NOMO-1 treated with dmso at 0.1 percent for 144 hours (cell line): ENCODE measurements around the gene DTWD1.
"Not testable (repeated sequence)": the region's sequence is repeated elsewhere in the genome, so short reads cannot be mapped to it uniquely, and the experiment has no call there.

Experiments
- DNase-seq: peaks from one replicate; lab custom pipeline; 2025; ENCODE audit not compliant: unreplicated experiment; lab: John Stamatoyannopoulos, UW

Gene DTWD1

DNA sequence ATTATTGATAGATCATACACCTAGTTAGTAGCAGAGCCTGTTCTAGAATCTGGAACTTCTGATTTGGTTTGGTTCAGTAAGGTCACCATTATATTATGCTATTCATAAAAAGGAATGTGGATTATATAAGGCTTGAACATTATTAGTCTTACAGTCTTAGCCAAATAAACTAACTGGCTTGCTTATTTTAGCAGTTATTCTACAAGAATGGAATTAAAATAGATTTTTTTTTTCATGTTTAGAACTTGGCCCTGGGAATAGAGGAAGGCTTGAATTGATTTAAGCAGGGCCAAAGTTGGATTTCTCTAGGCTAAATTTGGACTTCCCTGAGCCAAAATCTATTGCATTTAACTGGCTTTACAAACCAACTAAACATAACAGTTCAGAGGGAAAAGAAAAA is 24.4 kb downstream of the DTWD1 start:
- no peak for DNase-seq

DNA sequence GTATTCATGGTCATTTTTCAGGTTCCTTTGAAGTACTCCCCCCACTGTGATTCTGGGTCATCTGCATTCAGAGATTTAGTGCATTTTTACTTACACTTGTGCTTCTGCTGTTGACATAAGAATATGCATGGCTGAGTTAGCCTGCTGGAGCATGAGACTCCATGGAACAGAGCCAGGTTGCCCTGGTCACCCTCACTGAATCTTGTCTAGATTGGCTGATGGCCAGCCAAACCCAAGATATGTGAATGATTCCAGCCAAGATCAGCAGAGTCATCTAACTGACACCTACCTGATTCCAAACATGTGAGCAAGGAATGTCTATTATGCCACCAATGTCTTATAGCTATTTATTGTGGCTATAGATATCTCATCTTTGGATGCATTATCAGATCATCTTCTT is 25.1 kb downstream of the DTWD1 start:
- DNase-seq, result no peak

DNA sequence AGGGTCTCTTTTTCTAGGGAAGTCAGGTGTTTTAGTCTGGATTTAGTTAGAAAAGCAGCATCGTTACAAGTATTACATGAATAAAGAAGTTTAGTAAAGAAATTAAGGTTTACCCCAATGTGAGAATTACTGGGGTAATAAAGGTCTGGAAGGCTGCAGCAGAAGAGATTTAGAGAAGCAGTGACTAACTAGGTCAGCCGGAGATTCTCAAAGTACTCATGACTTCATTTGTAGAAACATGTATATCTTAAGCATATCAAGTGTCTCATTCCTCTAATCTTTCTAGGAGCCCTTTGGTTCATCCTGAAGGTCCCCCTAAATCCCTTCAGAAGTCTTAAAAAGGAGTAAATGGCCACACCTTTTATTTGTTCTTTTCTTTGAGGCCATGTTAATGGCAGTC is 26.0 kb downstream of the DTWD1 start:
- DNase-seq, result no peak

DNA sequence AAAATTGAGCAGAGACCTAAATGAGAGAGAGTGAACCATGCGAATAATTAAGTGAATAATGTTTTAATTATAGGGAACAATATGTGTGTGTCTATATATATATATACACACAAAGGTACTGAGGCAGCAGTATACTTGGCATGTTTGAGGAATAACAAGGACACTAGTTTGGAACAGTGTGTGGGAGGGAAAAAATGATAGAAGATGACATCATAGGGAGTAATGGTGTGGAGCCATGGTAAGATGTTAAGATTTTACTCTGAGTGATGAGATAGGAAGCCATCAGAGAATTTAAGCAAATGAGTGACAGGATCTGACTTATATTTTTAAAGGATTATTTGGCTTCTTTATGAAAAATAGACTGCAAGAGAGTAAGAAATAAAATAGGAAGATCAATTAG is 29.1 kb downstream of the DTWD1 start:
- no peak for DNase-seq

DNA sequence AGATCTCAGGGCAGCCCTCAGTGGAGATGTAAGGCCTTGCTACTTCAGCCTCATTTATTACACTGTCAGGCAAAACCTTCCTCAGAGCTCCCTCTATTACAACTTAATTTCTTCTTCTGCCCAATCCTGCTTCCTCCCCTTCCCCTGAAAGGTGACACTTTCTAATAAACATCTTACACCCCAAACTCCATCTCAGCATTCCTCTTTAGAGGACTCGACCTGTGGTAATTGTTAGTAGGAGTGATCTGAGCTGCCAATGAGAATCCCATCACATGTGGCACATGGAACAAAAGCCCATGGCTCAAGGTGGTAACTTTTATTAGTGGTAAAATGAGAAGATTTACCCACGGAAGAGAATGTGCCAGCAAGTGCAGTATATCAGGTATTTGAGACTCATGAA is 29.8 kb downstream of the DTWD1 start:
- DNase-seq, result no peak

DNA sequence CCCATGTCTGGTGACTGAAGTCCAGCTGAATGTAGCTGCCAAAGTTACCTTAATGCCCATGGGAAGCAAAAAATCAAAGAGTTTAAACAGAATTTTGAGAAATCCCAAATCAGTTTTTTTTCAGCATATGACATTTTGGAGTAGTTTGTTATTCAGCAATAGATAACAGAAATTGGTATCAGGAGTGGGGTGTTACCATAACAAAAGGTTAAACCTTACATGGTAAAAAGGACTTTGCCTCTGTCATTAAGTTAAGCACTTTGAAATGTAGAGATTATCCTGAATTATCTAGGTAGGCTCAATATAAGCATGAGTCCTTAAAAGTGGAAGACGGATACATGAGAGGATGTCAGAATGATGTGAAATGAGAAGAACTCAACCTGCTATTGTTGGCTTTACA is 32.1 kb downstream of the DTWD1 start:
- DNase-seq, result no peak

DNA sequence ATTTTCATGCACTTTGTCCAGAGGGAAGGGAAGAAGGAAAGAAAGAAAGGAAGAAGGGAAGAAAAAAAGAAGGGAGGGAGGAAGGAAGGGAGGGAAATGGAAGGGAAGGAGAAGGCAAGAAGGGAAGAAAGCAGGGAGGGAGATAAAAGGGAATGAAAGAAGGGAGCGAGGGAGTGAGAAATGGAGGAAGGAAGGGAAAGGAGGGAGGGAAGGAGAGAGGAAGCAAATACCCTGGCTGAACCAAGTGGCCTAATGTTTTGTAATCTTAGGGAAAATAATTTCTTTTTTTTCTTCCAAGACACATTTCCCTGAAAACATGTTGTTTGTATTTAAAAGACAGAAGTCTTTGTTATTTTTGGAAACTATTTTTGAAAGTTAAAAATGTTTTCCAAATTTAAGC is 35.9 kb downstream of the DTWD1 start:
- no peak for DNase-seq

DNA sequence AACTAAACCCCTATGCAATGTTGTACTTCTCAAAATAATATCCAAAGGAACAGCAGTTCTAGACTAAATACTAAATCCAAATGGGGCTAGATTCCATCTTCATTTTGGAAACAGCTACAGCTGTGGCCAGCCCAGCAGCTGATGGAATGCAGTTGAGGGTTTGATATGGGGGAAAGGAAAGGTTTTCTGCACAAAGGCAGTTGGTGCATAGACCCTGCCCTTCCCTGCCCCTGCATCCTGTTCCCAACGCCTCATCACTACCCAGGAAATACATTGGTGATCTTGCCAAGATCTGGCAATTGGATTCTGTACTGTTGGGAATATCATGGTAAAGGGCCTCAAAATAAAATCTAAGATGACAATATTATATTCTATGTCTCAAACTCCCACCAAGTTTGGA is 43.9 kb downstream of the DTWD1 start:
- no peak for DNase-seq

DNA sequence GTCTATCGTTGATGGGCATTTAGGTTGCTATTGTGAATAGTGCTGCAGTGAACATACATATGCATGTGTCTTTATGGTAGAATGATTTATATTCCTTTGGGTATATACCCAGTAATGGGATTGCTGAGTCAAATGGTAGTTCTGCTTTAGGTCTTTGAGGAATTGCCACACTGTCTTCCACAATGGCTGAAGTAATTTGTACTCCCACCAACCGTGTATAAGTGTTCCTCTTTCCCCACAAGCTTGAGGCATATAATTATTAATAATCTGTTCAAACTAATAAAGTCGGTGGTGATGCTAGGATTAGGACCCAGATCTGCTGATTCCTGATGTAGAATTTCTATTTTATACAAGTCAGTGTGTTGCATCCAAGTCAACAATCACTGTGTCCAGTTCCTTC is 45.6 kb downstream of the DTWD1 start:
- DNase-seq, result not testable (repeated sequence)

DNA sequence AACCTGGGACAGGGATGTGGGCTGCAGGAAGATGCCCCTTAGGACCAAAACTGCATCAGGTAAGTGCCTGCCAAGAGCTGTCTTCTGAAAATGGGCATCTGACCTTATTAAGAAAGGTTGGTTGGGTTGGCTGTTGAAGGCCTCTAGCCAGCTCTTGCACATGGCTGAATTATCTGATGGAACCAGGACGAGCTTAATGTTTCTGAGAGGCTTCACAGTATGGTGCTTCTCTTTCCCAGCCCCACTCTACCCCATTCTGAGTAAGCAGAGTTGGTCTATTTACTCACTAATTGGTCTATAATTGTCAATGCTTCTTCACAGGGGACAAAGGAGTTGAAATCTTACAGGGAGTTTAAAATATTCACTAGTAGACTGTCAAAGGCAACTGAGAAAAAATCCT is 48.4 kb downstream of the DTWD1 start:
- DNase-seq, result no peak

DNA sequence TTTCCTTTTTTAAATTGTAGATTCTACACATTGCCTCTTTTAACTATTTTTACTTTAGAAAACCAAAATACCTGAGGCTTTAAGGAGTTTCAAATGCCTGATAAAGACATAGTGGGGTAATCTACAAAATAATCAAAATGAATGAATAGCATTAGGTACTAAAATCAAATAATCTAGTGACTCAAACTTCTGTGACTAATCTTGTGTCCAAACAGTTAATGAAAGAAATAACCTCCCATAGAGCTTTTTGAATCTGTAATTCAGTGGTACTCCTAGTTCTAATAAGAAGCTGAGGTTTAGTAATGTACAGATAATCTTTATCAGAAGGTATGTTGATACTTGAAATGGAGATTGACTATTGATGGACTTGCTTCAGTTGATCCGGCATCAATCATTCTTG is 53.0 kb downstream of the DTWD1 start:
- DNase-seq, result no peak

DNA sequence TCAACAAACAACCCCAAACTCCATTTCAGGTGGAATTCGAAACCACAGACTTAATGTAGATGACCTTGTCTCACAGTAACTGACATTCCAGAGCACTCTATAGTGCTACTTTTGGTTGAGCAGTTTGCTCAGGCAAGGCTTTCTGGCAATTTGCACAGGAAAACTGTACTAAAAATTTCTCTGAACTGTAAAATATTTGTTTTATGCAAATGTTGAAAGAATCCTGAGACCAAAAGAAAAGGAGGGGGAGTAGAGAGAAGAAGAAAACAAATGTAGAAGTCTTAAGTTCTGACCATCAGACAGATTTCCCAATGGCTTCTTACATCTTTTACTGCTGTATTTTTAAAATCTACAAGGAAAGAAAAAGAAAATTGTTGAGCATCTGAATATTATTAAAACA is 53.5 kb downstream of the DTWD1 start:
- DNase-seq, result no peak

DNA sequence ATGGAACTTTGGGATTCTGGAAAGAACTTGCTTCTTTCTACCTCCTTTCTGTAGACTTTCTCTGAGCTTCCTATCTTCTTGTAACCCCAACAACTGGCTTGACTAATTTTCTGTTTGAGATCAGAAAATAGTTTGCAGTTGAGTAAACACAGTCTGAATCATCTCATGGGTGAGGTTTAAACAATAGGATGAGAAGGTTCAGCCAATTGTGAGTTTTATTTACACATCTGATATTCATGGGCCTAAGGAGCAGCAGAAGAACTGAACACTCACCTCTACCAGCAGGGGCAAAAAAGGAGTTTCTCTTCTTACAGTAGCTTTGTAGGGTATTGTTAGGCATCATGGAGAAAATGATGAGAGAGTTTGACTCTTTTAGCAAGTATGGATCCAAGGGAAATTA is 54.2 kb downstream of the DTWD1 start:
- no peak for DNase-seq

DNA sequence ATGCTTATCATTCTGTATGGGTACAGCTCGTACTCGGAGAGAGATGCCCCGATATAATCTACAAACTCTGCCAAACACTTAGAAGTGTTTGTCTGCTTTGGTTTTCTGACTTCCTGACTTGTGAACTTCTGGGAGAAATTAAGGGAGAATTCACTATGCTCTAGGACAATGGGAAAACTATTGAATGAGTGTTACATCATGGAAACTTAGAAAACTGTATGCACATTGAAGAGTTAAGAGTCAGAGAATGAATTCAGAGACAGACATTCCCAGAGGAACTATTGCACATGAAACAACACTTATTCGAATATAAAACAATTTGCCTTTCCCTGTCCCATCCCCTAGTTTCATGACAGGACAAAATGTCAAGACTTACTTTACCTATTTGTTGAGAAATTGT is 57.8 kb downstream of the DTWD1 start:
- no peak for DNase-seq

DNA sequence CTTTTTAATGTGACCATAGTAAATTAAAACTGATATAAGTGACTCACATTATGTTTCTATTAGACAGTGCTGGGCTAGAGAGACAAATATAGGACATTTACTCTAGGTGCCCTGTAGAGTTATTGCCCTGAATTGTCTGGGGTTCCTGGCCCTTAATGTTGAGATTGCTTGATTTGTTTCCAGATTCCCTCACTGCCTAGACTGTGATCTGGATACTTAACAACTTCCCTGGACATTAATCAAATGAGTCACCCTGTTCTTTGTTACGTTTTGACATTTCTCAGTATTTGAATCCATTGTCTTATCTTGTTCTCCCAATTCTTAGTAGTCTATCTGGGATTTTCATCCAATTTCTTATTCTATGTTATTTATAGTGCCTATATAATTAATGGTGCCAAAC is 65.8 kb downstream of the DTWD1 start:
- no peak for DNase-seq

DNA sequence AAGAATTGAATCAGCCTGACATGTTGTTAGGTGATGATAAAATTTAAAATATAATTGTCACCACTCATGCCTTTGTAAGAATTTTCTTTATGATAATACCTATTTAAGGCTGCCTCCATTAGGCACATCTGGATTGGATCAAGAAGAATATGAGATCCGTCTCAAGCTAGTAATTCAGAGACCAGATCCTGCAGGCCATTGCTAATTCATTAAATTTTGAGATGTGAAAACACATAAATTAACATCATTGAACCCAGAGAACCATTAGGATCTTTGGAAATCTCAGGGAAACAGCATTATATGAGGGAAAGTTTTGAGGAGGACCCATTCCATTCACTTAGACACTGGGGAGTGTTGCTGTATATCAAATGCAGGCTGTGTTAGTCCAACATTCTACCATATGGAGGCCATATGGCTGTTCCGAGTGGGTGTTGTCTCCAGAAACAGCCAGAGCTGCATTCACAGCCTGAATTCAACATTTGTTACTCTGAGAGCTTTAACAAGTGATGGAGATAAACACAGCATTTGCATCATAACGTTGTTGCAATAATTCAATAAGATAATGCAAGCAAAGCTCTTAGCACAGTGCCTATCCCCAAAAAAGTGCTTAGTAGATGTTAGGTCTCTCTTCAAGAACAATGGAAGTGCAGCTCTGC is 67.4 kb downstream of the DTWD1 start:
- DNase-seq, result no peak

DNA sequence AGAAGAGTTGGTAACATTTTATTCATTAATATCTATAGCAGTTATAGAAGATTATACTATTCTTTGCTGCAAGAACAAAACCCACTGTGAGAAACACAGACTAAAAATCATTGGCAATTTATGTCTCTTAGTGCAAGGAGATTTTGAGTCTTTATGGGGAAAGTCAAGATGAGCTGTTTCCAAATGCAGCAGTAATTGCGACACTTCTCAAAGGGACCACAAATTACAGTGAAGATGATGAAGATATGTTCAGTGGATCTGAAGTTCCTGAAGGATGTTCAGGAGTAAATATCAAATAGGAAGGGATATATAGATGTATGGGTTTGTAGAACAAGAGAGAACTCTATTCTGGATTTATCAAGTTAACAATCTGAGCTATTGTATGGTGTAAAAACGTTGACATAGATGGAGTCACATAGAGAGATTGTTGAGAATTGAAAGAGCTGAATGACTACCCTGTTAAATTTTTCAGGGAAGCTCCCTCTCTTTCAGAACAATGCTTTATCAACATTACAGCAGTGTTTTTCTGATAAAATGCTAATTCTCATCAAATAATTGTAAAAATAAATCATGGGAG is 71.8 kb downstream of the DTWD1 start:
- DNase-seq, result no peak

DNA sequence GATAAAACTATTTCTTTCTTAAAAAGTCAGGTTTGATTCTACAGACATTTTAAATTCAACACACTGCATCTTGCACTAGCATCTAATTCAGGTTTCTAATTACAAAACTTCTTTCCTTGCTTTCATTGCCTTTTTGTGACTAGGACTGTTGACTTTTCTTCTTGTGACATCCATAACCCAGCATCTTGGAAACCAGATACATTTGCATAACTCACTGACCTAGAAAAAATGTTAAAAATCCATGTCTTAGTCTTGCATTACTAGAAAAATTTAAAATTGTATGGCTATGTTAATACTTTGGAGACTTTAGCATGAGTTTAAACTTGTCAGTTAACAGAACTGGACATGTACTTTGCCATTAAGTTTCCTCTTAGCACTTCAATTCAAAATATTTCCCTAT is 72.7 kb downstream of the DTWD1 start:
- no peak for DNase-seq

DNA sequence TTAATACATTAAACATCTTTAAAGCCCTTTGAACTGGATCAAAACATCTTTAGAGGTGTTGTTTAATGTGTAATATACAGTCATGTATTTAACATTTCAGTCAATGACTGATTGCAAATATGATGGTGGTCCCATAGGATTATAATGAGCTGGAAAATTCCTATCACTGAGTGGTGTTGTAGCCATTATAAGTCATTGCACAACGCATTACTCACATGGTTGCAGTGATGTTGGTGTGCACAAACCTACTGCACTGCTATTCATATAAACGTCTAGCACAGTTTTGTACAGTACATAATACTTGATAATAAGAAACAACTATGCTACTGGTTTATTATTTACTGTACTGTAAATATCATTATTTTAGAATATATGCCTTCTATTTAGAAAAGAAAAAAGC is 75.6 kb downstream of the DTWD1 start:
- no peak for DNase-seq

DNA sequence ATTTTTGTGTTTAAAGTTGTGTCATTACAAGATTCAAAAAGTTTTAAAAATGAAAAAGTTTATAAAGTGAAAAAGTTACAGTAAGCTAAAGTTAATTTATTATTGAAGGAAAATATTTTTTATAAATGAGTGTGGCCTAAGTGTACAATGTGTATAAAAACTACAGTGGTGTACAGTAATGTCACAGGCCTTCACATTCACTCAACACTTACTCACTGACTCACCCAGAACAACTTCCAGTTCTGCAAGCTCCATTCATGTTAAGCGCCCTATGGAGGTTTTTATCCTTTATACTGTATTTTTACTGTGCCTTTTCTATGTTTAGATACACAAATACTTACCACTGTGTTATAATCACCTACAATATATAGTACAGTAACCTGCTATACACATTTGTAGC is 76.3 kb downstream of the DTWD1 start:
- no peak for DNase-seq

DNA sequence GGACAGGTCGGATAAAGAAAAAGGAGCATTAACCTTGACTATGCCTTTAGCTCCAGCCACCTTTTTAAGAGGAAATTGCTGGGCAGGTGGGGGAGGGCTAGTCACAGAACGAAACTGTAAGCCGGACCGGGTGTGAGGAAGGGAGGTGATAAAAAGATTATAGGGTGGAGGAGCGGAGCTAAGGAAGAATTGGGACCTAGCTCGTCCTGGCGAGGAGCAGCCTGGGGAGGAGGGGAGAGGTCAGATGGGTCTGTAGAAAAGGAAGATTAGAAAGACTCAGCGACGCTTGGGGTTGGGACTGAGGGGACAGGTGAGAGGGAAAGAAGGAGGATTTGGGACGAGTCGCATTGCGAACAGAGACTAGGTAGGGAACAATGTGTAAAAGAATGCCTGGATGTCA is 82.1 kb downstream of the DTWD1 start:
- not testable (repeated sequence) for DNase-seq
